Tibial artery (tissue), 4 donors: ENCODE data around the gene LIN28A.

ENCODE experiments used
- DNase-seq, 2 donors: peaks; one replicate each; pipeline ENCODE4 v3.0.0-alpha.2; 2019
- H3K27ac ChIP-seq, 2 donors: fragments of 200-600 bp; sonication (generic) in 1 of 2; 1 replicate in 1 of 2; 2 replicates in 1 of 2; pipeline ENCODE4 v1.5.1; 2018 to 2019; ENCODE audit warnings: mild to moderate bottlenecking in 1 of 2
- H3K27me3 ChIP-seq, 2 donors: fragments of 200-600 bp; sonication (generic) in 1 of 2; one replicate each; pipeline versions ENCODE4 v1.5.1 to v1.6.0; 2016 to 2019
- H3K36me3 ChIP-seq, 3 donors: fragments of 200-600 bp; sonication (generic) in 2 of 3; one replicate each; pipeline ENCODE4 v1.5.1; 2016 to 2019; ENCODE audit warnings: mild to moderate bottlenecking in 2 of 3
- H3K4me1 ChIP-seq, 4 donors: fragments of 200-600 bp; sonication (generic) in 2 of 4; 1 replicate in 3 of 4; 2 replicates in 1 of 4; pipeline ENCODE4 v1.5.1; 2016 to 2019
- H3K4me3 ChIP-seq, 2 donors: fragments of 200-600 bp; sonication (generic) in 1 of 2; 1 replicate in 1 of 2; 2 replicates in 1 of 2; pipeline ENCODE4 v1.5.1; 2018 to 2019; ENCODE audit warnings: mild to moderate bottlenecking in 2 of 2
- H3K9me3 ChIP-seq, 3 donors: fragments of 200-600 bp; sonication (generic) in 1 of 3; one replicate each; pipeline ENCODE4 v1.5.1; 2016 to 2019
- intact Hi-C: fragments of 100-400 bp; cut with DNase I; formaldehyde crosslinking; loops from one replicate; pipeline ENCODE4 v1.15.0; 2023; ENCODE audit warnings: low total_unique reads
- TF ChIP-seq, protein P1 (sequence below), 2 experiments: fragments of 200-600 bp in 1 of 2; fragments of 450-650 bp in 1 of 2; IDR thresholded peaks; one replicate each; pipeline ENCODE4 v1.5.1; 2017 to 2019; ENCODE audit warnings: antibody characterized with exemption in 2 of 2, mild to moderate bottlenecking in 1 of 2, moderate library complexity in 1 of 2

The LIN28A gene

GRCh38 chr1:26391450-26391849, 19.2 kb upstream of the LIN28A start:
- no peak overlapping the region for H3K27ac ChIP-seq
- TF ChIP-seq, protein P1, sequence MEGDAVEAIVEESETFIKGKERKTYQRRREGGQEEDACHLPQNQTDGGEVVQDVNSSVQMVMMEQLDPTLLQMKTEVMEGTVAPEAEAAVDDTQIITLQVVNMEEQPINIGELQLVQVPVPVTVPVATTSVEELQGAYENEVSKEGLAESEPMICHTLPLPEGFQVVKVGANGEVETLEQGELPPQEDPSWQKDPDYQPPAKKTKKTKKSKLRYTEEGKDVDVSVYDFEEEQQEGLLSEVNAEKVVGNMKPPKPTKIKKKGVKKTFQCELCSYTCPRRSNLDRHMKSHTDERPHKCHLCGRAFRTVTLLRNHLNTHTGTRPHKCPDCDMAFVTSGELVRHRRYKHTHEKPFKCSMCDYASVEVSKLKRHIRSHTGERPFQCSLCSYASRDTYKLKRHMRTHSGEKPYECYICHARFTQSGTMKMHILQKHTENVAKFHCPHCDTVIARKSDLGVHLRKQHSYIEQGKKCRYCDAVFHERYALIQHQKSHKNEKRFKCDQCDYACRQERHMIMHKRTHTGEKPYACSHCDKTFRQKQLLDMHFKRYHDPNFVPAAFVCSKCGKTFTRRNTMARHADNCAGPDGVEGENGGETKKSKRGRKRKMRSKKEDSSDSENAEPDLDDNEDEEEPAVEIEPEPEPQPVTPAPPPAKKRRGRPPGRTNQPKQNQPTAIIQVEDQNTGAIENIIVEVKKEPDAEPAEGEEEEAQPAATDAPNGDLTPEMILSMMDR (IDR thresholded peaks at IDR 0.05) = no peak
- H3K27me3 ChIP-seq = peaks cover 0 to 36% of the 10 kb centered on the region in 2 donors
- H3K36me3 ChIP-seq = no peaks in the 10 kb centered on the region
- intact Hi-C loops = no loop called here
- H3K4me1 ChIP-seq = no peaks in the 10 kb centered on the region
- H3K4me3 ChIP-seq = no peak overlapping the region
- DNase-seq = no peak
- no peaks in the 10 kb centered on the region for H3K9me3 ChIP-seq

- no peaks in the 10 kb centered on the region for H3K9me3 ChIP-seq
- TF ChIP-seq, protein P1 (IDR thresholded peaks at IDR 0.05) = no peak
- H3K27me3 ChIP-seq = peaks cover 0 to 15% of the 10 kb centered on the region in 2 donors
- H3K36me3 ChIP-seq = no peaks in the 10 kb centered on the region
- H3K4me3 ChIP-seq = no peak overlapping the region
- H3K27ac ChIP-seq = no peak overlapping the region
- no peak for DNase-seq
- H3K4me1 ChIP-seq = no peaks in the 10 kb centered on the region
- intact Hi-C loops = no loop called here
Measured at GRCh38 chr1:26395754-26396153, 14.9 kb upstream of the LIN28A start.

DNA sequence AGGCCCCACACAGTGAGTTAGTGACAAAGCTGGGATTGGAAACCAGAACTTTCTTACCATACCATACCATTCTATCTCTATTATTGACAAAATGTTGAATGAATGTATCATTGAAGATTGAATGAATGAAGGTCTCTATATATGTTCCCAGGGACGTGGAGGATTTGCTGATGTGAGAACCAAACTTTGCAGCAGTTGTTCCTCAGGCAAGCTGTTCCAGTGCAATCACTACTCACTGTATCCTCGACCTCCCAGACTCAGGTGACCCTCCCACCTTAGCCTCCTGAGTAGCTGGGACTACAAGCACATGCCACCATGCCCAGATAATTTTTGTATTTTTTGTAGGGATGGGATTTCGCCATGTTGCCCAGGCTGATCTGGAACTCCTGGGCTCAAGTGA, 11.6 kb upstream of the LIN28A start:
- H3K4me1 ChIP-seq = no peaks in the 10 kb centered on the region
- DNase-seq = no peak

GRCh38 chr1:26401891-26402290, 8.7 kb upstream of the LIN28A start:
- intact Hi-C loops = no loop called here
- Histone ChIP-seq H3K27ac (no peak overlapping the region), H3K9me3 (no peaks in the 10 kb centered on the region), H3K36me3 (no peaks in the 10 kb centered on the region), H3K4me1 (no peaks in the 10 kb centered on the region), H3K4me3 (no peak overlapping the region), H3K27me3 (peaks cover 0 to 12% of the 10 kb centered on the region in 2 donors)
- TF ChIP-seq, protein P1 (IDR thresholded peaks at IDR 0.05) = no peak
- no peak for DNase-seq

More for the DNA sequence above, 11.6 kb upstream of the LIN28A start:
- intact Hi-C loops = no loop called here
- Histone ChIP-seq H3K27ac (no peak overlapping the region), H3K9me3 (no peaks in the 10 kb centered on the region), H3K4me3 (no peak overlapping the region), H3K36me3 (no peaks in the 10 kb centered on the region), H3K27me3 (peaks cover 0 to 8% of the 10 kb centered on the region in 2 donors)
- TF ChIP-seq, protein P1 (IDR thresholded peaks at IDR 0.05) = no peak

DNA sequence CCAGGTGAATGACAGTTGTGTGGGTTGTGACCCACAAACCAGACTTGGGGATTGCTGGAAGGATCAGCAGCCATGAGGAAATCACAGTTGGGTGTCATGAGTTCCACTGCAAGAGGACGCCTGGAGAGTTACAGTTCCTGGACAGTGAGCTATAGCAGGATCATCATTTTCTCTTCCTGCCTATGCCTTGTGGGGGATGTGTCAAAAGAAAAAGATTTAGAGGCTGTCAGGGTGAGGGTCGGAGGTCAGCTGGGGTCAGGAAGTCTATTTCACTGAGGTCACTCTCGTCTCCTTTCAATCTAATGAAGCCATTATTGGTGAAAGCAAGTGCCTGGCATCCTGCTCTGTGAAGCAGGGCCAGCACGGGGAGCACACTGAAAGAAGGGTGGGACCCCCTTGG, 7.0 kb upstream of the LIN28A start:
- Histone ChIP-seq H3K4me1 (no peaks in the 10 kb centered on the region), H3K27me3 (peaks cover 0 to 12% of the 10 kb centered on the region in 2 donors), H3K36me3 (no peaks in the 10 kb centered on the region), H3K4me3 (no peak overlapping the region), H3K9me3 (no peaks in the 10 kb centered on the region), H3K27ac (no peak overlapping the region)
- intact Hi-C loops = no loop called here
- TF ChIP-seq, protein P1 (IDR thresholded peaks at IDR 0.05) = no peak
- peak in 1 of 2 donors; percentile 15 for DNase-seq

DNA sequence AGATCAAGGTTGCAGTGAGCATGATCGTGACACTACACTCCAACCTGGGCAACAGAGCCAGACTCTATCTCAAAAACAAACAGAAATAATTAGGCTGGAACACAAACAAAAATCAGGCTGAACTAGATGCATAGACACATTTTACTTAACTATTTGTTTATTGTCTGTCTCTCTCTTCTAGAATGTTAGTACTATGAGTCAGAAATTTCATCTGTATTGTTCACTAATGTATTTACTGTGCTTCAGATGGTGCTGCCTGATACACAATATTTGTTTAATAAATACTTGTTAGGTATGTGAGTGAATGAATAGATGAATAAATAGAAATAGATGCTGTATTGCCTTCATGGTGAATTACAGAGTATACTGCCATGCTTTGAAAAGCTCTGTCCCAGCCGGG, 6.0 kb upstream of the LIN28A start:
- TF ChIP-seq, protein P1 (IDR thresholded peaks at IDR 0.05) = no peak
- Histone ChIP-seq H3K27me3 (peaks cover 0 to 17% of the 10 kb centered on the region in 2 donors), H3K27ac (no peak overlapping the region), H3K4me3 (no peak overlapping the region), H3K36me3 (no peaks in the 10 kb centered on the region), H3K4me1 (no peaks in the 10 kb centered on the region), H3K9me3 (no peaks in the 10 kb centered on the region)
- DNase-seq = no peak
- intact Hi-C loops = no loop called here
